ENCODE data around the gene CENPN.

DNA sequence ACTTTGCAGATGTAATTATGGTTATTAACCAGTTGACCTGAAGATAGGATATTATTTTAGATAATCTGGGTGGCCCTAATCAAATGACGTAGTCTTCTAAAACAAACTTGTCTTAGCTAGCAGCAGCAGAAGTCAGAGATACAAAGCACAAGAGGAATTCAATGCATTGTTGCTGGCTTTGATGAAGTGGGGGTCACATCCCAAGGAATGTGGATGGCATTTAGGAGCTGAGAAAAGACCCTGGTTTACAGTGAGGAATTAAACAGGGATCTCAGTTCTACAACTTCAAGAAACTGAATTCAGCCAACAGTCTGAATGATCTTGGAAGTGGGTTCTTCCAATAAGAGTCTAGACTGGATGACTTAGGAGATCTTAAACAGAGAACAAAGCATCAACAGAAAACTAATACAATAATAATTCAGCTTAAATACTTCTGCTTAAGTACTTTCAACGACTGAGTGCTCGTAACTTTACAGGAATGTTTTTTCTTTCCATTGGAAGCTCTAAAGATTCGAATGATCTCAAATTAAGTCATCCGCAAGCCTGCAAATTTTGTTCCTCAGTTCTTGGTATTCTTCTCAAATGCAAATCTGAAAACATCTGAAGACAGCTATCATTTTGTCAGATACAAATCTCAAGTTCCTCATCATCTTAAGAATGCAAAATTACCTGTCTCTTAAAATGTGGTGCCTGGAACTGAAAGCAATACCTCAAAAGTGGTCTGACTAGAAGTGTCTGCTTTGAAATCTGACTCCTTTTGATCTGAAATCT, 66.7 kb downstream of the CENPN start:
- TF ChIP-seq, protein P1, sequence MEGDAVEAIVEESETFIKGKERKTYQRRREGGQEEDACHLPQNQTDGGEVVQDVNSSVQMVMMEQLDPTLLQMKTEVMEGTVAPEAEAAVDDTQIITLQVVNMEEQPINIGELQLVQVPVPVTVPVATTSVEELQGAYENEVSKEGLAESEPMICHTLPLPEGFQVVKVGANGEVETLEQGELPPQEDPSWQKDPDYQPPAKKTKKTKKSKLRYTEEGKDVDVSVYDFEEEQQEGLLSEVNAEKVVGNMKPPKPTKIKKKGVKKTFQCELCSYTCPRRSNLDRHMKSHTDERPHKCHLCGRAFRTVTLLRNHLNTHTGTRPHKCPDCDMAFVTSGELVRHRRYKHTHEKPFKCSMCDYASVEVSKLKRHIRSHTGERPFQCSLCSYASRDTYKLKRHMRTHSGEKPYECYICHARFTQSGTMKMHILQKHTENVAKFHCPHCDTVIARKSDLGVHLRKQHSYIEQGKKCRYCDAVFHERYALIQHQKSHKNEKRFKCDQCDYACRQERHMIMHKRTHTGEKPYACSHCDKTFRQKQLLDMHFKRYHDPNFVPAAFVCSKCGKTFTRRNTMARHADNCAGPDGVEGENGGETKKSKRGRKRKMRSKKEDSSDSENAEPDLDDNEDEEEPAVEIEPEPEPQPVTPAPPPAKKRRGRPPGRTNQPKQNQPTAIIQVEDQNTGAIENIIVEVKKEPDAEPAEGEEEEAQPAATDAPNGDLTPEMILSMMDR (IDR thresholded peaks at IDR 0.05 in 2 of 3, conservative IDR thresholded peaks at IDR 0.05 in 1 of 3; ENCODE audit: borderline replicate concordance in 1 of 3, insufficient read depth in 1 of 3, low read depth in 2 of 3, low read length in 2 of 3), result no peak
- TF ChIP-seq POLR2AphosphoS5 (IDR thresholded peaks at IDR 0.05; ENCODE audit: low read depth, low read length) (no peak), EZH2phosphoT487 (IDR thresholded peaks at IDR 0.05; ENCODE audit: borderline replicate concordance) (no peak), JUND (IDR thresholded peaks at IDR 0.05) (no peak), SP1 (IDR thresholded peaks at IDR 0.05; ENCODE audit: low read depth) (no peak), TCF7L2 (IDR thresholded peaks at IDR 0.05; ENCODE audit: borderline replicate concordance, extremely low read depth, insufficient read depth, insufficient read length) (no peak), ELF1 (IDR thresholded peaks at IDR 0.05; ENCODE audit: borderline replicate concordance, low read depth) (no peak), YY1 (IDR thresholded peaks at IDR 0.05; ENCODE audit: extremely low read depth, insufficient replicate concordance, low read depth, low read length) (no peak), EZH2 (IDR thresholded peaks at IDR 0.05) (no peak)
- TF ChIP-seq, protein P2, sequence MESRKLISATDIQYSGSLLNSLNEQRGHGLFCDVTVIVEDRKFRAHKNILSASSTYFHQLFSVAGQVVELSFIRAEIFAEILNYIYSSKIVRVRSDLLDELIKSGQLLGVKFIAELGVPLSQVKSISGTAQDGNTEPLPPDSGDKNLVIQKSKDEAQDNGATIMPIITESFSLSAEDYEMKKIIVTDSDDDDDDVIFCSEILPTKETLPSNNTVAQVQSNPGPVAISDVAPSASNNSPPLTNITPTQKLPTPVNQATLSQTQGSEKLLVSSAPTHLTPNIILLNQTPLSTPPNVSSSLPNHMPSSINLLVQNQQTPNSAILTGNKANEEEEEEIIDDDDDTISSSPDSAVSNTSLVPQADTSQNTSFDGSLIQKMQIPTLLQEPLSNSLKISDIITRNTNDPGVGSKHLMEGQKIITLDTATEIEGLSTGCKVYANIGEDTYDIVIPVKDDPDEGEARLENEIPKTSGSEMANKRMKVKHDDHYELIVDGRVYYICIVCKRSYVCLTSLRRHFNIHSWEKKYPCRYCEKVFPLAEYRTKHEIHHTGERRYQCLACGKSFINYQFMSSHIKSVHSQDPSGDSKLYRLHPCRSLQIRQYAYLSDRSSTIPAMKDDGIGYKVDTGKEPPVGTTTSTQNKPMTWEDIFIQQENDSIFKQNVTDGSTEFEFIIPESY (IDR thresholded peaks at IDR 0.05; ENCODE audit: extremely low read depth, insufficient replicate concordance, low read length), result no peak
